Ramos (cell line): ENCODE measurements around the gene SPESP1.
"Not testable (repeated sequence)": the region's sequence is repeated elsewhere in the genome, so short reads cannot be mapped to it uniquely, and the experiment has no call there.

Experiments used
- in situ Hi-C: fragments of 300-500 bp; cut with MboI; formaldehyde crosslinking; loops from one replicate; pipeline ENCODE4 v1.14.3; 2022; ENCODE audit warnings: low sequenced_read_pairs; ENCODE audit not compliant: unreplicated experiment

The SPESP1 gene

GRCh38 chr15:68958597-68958996, 28.3 kb downstream of the SPESP1 start:
- in situ Hi-C loops: loop anchor here (10.0 kb wide), 1 partner anchor 64 kb away; no protein-coding TSS in a partner anchor

GRCh38 chr15:68962465-68962864, 32.1 kb downstream of the SPESP1 start:
- in situ Hi-C loops: no loop called here

GRCh38 chr15:68963719-68964118, 33.4 kb downstream of the SPESP1 start:
- in situ Hi-C loops: not testable (repeated sequence)

- in situ Hi-C loops: no loop called here
Observed at GRCh38 chr15:68966996-68967395, 36.7 kb downstream of the SPESP1 start.

- in situ Hi-C loops: no loop called here
Observed at GRCh38 chr15:68967948-68968347, 37.6 kb downstream of the SPESP1 start.

GRCh38 chr15:68969298-68969697, 39.0 kb downstream of the SPESP1 start:
- in situ Hi-C loops: no loop called here

- in situ Hi-C loops: no loop called here
Observed at GRCh38 chr15:68972201-68973065, 42.1 kb downstream of the SPESP1 start.

GRCh38 chr15:68975651-68976160, 45.4 kb downstream of the SPESP1 start:
- in situ Hi-C loops: loop anchor here (25.0 kb wide), 1 partner anchor 463 kb away; no protein-coding TSS in a partner anchor

- in situ Hi-C loops: loop anchor here (25.0 kb wide), 1 partner anchor 465 kb away; no protein-coding TSS in a partner anchor
Observed at GRCh38 chr15:68977426-68977825, 47.1 kb downstream of the SPESP1 start.

GRCh38 chr15:68979006-68979405, 48.7 kb downstream of the SPESP1 start:
- in situ Hi-C loops: loop anchor here (25.0 kb wide), 1 partner anchor 467 kb away; no protein-coding TSS in a partner anchor

GRCh38 chr15:68979816-68980215, 49.5 kb downstream of the SPESP1 start:
- in situ Hi-C loops: loop anchor here (25.0 kb wide), 1 partner anchor 468 kb away; no protein-coding TSS in a partner anchor

GRCh38 chr15:68980786-68981185, 50.5 kb downstream of the SPESP1 start:
- in situ Hi-C loops: loop anchor here (25.0 kb wide), 1 partner anchor 468 kb away; no protein-coding TSS in a partner anchor

- in situ Hi-C loops: loop anchor here (25.0 kb wide), 1 partner anchor 470 kb away; no protein-coding TSS in a partner anchor
Observed at GRCh38 chr15:68981941-68982340, 51.6 kb downstream of the SPESP1 start.

GRCh38 chr15:68982976-68983563, 52.7 kb downstream of the SPESP1 start:
- in situ Hi-C loops: loop anchor here (25.0 kb wide), 1 partner anchor 471 kb away; no protein-coding TSS in a partner anchor

- in situ Hi-C loops: loop anchor here (25.0 kb wide), 1 partner anchor 472 kb away; no protein-coding TSS in a partner anchor
Observed at GRCh38 chr15:68983961-68984481, 53.7 kb downstream of the SPESP1 start.

- in situ Hi-C loops: loop anchor here (25.0 kb wide), 1 partner anchor 472 kb away; no protein-coding TSS in a partner anchor
Observed at GRCh38 chr15:68984586-68984985, 54.3 kb downstream of the SPESP1 start.

- in situ Hi-C loops: loop anchor here (25.0 kb wide), 1 partner anchor 473 kb away; no protein-coding TSS in a partner anchor
Observed at GRCh38 chr15:68985361-68985891, 55.1 kb downstream of the SPESP1 start.

- in situ Hi-C loops: loop anchor here (25.0 kb wide), 1 partner anchor 474 kb away; no protein-coding TSS in a partner anchor
Observed at GRCh38 chr15:68986322-68986721, 56.0 kb downstream of the SPESP1 start.

- in situ Hi-C loops: loop anchor here (25.0 kb wide), 1 partner anchor 475 kb away; no protein-coding TSS in a partner anchor
Observed at GRCh38 chr15:68987120-68987519, 56.8 kb downstream of the SPESP1 start.

- in situ Hi-C loops: loop anchor here (25.0 kb wide), 1 partner anchor 475 kb away; no protein-coding TSS in a partner anchor
Observed at GRCh38 chr15:68987676-68988075, 57.4 kb downstream of the SPESP1 start.
